ENCODE results near the gene MIF4GD. TPM values are rescaled to one million over a fixed set of nuclear protein-coding genes. Genes with fewer than 3 reads are reported as not detected.

The MIF4GD gene
- total RNA-seq, 4 donors from 2014 or later: 24.2 to 44.1 (median 30.6) TPM

DNA sequence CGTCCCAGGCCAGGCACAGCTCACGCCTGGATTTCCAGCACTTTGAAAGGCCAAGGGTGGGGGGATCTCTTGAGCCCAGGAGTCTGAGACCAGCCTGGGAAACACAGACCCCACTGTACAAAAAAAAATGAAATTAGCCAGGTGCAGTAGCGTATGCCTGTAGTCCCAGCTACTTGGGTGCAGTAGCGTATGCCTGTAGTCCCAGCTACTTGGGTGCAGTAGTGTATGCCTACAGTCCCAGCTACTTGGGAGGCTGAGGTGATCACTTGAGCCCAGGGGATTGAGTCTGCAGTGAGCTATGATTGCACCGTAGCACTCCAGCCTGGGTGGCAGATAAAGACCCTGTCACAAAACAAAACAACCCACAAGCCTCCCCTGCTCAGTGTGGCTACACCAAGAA, 45.2 kb upstream of the MIF4GD start:
- H3K4me1 ChIP-seq: peaks cover 8% of the 10 kb centered on the region
- WGBS: 91% methylated on average over 5 of the region's 5 CpGs
- H3K4me3 ChIP-seq: no peak overlapping the region
- no peak overlapping the region for H3K27ac ChIP-seq
- H3K27me3 ChIP-seq: no peaks in the 10 kb centered on the region
- peaks cover 34% of the 10 kb centered on the region for H3K36me3 ChIP-seq
- no peaks in the 10 kb centered on the region for H3K9me3 ChIP-seq
- no peak for DNase-seq (ENCODE audit: low spot score in 2 of 2)
- TF ChIP-seq, protein P1, sequence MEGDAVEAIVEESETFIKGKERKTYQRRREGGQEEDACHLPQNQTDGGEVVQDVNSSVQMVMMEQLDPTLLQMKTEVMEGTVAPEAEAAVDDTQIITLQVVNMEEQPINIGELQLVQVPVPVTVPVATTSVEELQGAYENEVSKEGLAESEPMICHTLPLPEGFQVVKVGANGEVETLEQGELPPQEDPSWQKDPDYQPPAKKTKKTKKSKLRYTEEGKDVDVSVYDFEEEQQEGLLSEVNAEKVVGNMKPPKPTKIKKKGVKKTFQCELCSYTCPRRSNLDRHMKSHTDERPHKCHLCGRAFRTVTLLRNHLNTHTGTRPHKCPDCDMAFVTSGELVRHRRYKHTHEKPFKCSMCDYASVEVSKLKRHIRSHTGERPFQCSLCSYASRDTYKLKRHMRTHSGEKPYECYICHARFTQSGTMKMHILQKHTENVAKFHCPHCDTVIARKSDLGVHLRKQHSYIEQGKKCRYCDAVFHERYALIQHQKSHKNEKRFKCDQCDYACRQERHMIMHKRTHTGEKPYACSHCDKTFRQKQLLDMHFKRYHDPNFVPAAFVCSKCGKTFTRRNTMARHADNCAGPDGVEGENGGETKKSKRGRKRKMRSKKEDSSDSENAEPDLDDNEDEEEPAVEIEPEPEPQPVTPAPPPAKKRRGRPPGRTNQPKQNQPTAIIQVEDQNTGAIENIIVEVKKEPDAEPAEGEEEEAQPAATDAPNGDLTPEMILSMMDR (IDR thresholded peaks at IDR 0.05): no peak
- TF ChIP-seq POLR2A (IDR thresholded peaks at IDR 0.05) (no peak), POLR2AphosphoS5 (IDR thresholded peaks at IDR 0.05) (no peak), EP300 (IDR thresholded peaks at IDR 0.05) (no peak)

DNA sequence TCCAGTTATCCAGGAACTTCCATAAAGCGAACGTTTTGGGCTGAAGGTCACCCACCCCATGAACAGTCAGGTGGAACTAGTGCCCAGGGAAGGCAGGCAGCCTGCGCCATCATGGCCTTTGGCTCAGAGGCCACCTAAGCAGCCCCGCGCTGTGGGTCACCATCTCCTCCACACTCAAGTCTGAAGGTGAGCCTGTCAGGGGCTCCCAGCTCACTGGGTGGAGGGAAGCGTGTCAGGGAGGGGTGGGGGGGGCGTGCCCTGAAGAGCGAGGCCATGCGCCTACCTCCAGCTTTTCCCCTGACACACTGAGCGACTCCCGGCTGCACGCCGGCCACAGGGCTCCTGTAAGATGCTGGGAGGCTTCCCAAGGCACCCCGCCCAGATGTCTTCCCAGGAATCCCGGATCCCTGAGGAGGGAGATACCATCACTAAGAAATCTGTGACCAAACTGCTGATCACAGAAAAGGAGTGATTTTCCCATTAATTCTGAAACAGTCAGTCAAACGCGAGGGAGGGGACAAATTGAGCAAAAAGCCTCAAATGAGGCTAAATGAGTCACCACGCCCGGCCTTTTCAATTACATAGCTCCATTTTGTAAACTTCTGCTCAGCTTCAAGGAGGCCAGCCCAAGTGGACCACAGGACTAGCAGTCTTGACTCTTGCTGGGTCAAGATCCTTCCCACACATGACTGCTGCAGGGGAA, 44.7 kb upstream of the MIF4GD start:
- 67% methylated on average over 10 of the region's 19 CpGs for WGBS
- Histone ChIP-seq H3K36me3 (peaks cover 29% of the 10 kb centered on the region), H3K9me3 (no peaks in the 10 kb centered on the region), H3K4me3 (no peak overlapping the region), H3K4me1 (peaks cover 8% of the 10 kb centered on the region), H3K27me3 (no peaks in the 10 kb centered on the region), H3K27ac (no peak overlapping the region)
- no peak for TF ChIP-seq POLR2A (IDR thresholded peaks at IDR 0.05)
- no peak for TF ChIP-seq EP300 (IDR thresholded peaks at IDR 0.05)
- DNase-seq (ENCODE audit: low spot score in 2 of 2): no peak

DNA sequence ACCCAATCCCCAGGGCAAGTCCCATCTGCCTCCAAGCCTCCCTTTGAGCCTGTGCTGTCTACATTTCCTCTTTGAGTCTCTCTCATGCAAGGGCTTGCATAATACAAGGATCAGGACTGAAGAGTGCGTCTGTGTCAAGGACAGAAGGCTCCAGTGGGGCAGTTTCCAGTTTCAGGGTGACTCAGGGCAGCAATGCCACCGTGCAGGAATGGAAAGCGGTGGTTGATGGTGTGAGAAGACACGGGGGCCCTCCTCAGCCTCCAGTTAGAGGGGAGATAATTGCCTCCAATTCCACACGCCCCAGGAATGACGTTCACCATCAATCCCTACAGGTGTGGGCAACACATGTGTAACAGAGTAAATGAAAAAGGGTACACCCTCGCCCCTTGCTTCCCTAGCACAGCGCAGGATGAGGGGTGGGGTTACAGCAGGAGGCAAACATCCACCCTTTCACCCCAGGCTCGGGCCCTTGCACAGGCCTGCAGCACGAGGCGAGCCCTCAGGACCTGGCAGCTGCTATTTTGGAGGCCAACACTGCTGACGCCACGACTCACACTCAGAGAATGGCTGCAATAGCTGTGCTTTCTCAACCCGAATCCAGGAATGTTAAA, 43.0 kb upstream of the MIF4GD start:
- Histone ChIP-seq H3K9me3 (no peaks in the 10 kb centered on the region), H3K27me3 (no peaks in the 10 kb centered on the region), H3K27ac (no peak overlapping the region), H3K36me3 (peaks cover 15% of the 10 kb centered on the region), H3K4me3 (no peak overlapping the region), H3K4me1 (peaks cover 18% of the 10 kb centered on the region)
- 49% methylated on average over 14 of the region's 14 CpGs for WGBS
- no peak for TF ChIP-seq EP300 (IDR thresholded peaks at IDR 0.05)
- TF ChIP-seq POLR2A (IDR thresholded peaks at IDR 0.05): no peak
- TF ChIP-seq, protein P1 (IDR thresholded peaks at IDR 0.05): no peak
- TF ChIP-seq POLR2AphosphoS5 (IDR thresholded peaks at IDR 0.05): no peak
- DNase-seq (ENCODE audit: low spot score in 2 of 2): no peak

DNA sequence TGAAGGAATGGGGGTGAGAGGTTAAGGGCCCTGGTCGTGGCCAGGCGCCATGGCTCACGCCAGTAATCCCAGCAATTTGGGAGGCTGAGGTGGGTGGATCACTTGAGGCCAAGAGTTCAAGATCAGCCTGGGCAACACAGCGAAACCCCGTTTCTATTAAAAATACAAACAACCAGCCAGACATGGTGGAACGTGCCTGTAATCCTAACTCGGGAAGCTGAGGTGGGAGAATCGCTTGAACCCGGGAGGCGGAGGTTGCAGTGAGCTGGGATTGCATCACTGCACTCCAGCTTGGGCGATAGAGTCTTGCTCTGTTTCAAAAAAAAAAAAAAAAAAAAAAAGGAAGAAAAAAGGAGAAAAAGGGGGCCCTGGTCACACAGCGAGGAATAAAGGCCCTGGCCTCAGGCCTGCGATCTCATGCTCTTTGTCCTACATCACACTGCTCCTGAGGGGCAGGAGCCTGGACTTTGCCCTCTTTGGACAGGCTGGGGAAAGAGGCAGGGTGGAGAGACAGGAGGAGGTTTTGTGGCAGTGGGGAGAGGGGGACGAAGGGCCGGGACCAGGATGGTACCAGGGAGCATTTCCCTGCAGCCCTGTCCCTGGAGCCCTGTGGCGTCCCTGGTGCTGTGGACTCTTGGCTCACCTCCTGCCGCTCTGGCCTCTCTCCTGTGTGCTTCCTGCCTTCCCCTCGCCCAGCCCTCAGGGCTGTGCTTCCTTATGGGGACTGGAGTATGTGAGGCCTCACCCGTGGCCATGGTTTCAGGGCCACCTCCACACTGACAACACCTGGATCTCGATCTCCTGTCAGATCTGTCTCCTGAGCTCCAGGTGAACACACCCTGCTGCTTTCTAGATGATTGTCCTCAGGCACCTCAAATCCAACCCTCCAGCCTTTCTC, 38.0 kb upstream of the MIF4GD start:
- Histone ChIP-seq H3K27me3 (no peaks in the 10 kb centered on the region), H3K4me1 (peaks cover 14% of the 10 kb centered on the region), H3K27ac (peak overlapping the region; percentile 31), H3K4me3 (no peak overlapping the region), H3K36me3 (no peaks in the 10 kb centered on the region), H3K9me3 (no peaks in the 10 kb centered on the region)
- TF ChIP-seq, protein P1 (IDR thresholded peaks at IDR 0.05): no peak
- TF ChIP-seq EP300 (IDR thresholded peaks at IDR 0.05) (no peak), POLR2A (IDR thresholded peaks at IDR 0.05) (no peak), POLR2AphosphoS5 (IDR thresholded peaks at IDR 0.05) (no peak)
- no peak for DNase-seq (ENCODE audit: low spot score in 2 of 2)
- WGBS: 63% methylated on average over 19 of the region's 20 CpGs

DNA sequence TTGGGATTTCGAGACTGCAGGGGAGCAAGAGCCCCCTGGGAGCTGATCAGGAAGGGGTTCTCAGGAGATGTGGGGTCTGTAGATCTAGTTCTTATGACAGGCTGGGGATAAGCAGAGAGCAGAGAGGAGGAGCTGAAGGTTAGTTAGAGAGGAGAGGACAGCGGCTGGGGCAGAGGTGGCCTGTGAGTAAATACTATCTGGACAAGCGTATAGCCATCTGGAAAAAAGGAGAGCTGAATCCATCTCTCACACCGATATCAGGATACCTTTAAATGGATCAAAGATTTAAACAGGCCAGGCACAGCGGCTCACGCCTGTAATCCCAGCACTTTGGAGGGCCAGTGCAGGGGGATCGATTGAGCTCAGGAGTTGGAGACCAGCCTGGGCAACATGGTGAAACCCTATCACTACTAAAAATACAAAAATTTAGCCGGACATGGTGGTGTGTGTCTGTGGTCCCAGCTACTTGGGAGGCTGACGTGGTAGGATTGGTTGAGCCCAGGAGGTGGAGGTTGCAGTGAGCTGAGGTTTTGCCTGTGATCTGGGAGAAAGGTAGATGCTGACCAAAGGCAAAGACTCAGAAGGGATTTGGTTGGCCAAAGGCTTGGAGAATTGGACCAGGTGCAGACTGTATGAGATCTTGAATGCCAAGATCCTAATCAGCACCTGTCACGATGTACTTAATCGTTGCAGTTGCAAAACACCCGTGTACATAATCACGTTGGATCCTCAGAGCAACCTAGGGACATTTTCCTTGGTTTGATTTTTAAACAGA, 37.1 kb upstream of the MIF4GD start:
- 75% methylated on average over 13 of the region's 13 CpGs for WGBS
- TF ChIP-seq EP300 (IDR thresholded peaks at IDR 0.05): no peak
- no peak for TF ChIP-seq POLR2A (IDR thresholded peaks at IDR 0.05)
- TF ChIP-seq POLR2AphosphoS5 (IDR thresholded peaks at IDR 0.05): no peak
- TF ChIP-seq, protein P1 (IDR thresholded peaks at IDR 0.05): no peak
- H3K27ac ChIP-seq: no peak overlapping the region
- DNase-seq (ENCODE audit: low spot score in 2 of 2): no peak
- no peaks in the 10 kb centered on the region for H3K27me3 ChIP-seq
- H3K9me3 ChIP-seq: no peaks in the 10 kb centered on the region
- no peaks in the 10 kb centered on the region for H3K36me3 ChIP-seq
- peaks cover 14% of the 10 kb centered on the region for H3K4me1 ChIP-seq
- H3K4me3 ChIP-seq: no peak overlapping the region
